Upper lobe of left lung (tissue), 6 donors: ENCODE data around the gene VGLL1. TPM values are rescaled to one million over a fixed set of nuclear protein-coding genes. Genes with fewer than 3 reads are reported as not detected.

ENCODE experiments used
- ATAC-seq, 2 donors: fragments of 200-7000 bp; cut with Tn5 transposase; one replicate each; pipeline ENCODE4 v1.9.1; 2022; ENCODE audit warnings: mild to moderate bottlenecking in 2 of 2, moderate library complexity in 2 of 2; ENCODE audit not compliant: low FRiP score in 2 of 2
- DNase-seq, 2 donors: peaks; one replicate each; pipeline ENCODE4 v3.0.0-alpha.2; 2019 to 2020
- H3K27ac ChIP-seq, 4 donors: fragments of 200-600 bp; sonication (generic); one replicate each; pipeline ENCODE4 v1.5.1; 2016 to 2019
- H3K27me3 ChIP-seq, 4 donors: fragments of 200-600 bp; sonication (generic); one replicate each; pipeline ENCODE4 v1.5.1; 2017 to 2019
- H3K36me3 ChIP-seq, 4 donors: fragments of 200-600 bp; sonication (generic); one replicate each; pipeline ENCODE4 v1.5.1; 2016 to 2019
- H3K4me1 ChIP-seq, 4 donors: fragments of 200-600 bp; sonication (generic); one replicate each; pipeline ENCODE4 v1.5.1; 2018 to 2019
- H3K4me3 ChIP-seq, 4 donors: fragments of 200-600 bp; sonication (generic); one replicate each; pipeline ENCODE4 v1.5.1; 2017 to 2019; ENCODE audit warnings: mild to moderate bottlenecking in 2 of 4, moderate library complexity in 1 of 4
- H3K9me3 ChIP-seq, 4 donors: fragments of 200-600 bp; sonication (generic); one replicate each; pipeline ENCODE4 v1.5.1; 2018 to 2019
- CTCF ChIP-seq, 6 experiments: fragments of 450-650 bp in 4 of 6; fragments of 200-600 bp in 2 of 6; sonication (generic) in 2 of 6; IDR thresholded peaks; one replicate each; pipeline ENCODE4 v1.5.1; 2016 to 2019; ENCODE audit warnings: antibody characterized with exemption in 6 of 6
- EP300 ChIP-seq, 4 donors: sonication (generic); formaldehyde crosslinking; IDR thresholded peaks; one replicate each; pipeline ENCODE4 v1.5.1; 2017; ENCODE audit warnings: antibody characterized with exemption in 4 of 4, control low read depth in 2 of 4
- POLR2A ChIP-seq, 4 donors: fragments of 450-650 bp; IDR thresholded peaks; one replicate each; pipeline ENCODE4 v1.5.1; 2016 to 2017; ENCODE audit warnings: antibody characterized with exemption in 4 of 4, mild to moderate bottlenecking in 2 of 4
- POLR2AphosphoS5 ChIP-seq, 2 donors: sonication (generic); formaldehyde crosslinking; IDR thresholded peaks; one replicate each; pipeline ENCODE4 v1.5.1; 2017; ENCODE audit warnings: antibody characterized with exemption in 2 of 2
- WGBS, 2 donors: methylation state at CpG; one replicate each; pipeline ENCODE4 v1.1.5; 2017 to 2018; 5-methylcytosine and 5-hydroxymethylcytosine counted together
- total RNA-seq, 6 donors: library from RNA; depleted of rRNA in 4 of 6; stranded (reverse); fragments of >200 nt in 4 of 6; gene quantifications; one replicate each; pipeline versions ENCODE4 v1.1.0 to v1.2.1, GENCODE V29; 2016 to 2021
- donor health status: DM: no; HTN: no; CAD: no; lungs with moderate emphysema.
- donor health status: DM: no; HTN: yes; CAD: no; lungs with severe emphysema.

The VGLL1 gene
- total RNA-seq, 6 donors from 2014 or later: 1.1 to 8.5 (median 1.9) TPM; not detected in 2

- Histone ChIP-seq H3K27ac (no peak overlapping the region), H3K36me3 (no peaks in the 10 kb centered on the region), H3K4me3 (no peak overlapping the region), H3K4me1 (no peaks in the 10 kb centered on the region), H3K27me3 (no peaks in the 10 kb centered on the region), H3K9me3 (no peaks in the 10 kb centered on the region)
- TF ChIP-seq POLR2AphosphoS5 (IDR thresholded peaks at IDR 0.05) (no peak), POLR2A (IDR thresholded peaks at IDR 0.05) (no peak), CTCF (IDR thresholded peaks at IDR 0.05) (no peak), EP300 (IDR thresholded peaks at IDR 0.05) (no peak)
- ATAC-seq: no peak
- no peak for DNase-seq
These were observed 8.2 kb upstream of the VGLL1 start for GRCh38 chrX:136523770-136524169.

DNA sequence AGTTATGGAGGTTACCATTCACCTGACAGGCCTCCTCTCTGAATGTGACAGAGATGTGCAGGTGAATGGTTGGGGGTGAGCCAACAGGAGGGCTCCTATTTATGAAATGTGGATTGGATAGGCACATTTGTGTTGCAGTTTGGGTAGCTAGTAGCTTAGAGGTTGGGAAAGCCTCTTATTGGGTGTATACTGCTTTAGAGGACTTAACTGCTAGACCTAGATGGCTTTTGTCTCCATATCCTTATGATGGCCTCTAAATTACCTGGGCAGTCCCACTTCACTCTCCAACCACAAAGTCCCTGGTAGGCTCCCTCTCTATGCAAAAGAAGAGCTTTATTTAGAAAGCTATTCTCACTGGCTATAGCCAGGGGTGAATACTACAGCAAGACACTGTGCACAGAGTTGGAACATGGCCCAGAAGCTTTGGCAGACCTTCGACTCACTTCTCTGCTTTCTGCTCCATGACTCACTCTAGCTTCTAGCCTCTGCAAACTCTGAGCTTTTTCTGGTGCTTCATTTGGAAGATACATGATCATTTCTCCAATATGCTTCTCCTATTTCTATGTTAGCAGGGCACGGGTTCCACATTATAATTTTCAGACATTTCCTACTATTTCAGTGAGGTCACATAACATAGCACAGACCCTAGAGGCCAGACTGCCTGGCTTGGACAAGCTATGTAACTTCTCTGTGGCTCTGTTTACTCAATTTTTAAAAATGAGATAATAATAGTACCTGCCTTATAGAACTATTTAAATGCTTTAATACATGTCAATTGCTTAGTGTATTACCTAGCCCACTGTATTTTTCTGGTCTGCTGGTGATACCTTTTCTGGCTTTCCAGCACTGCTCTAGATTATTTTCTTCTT lies 6.0 kb upstream of the VGLL1 start:
- TF ChIP-seq CTCF (IDR thresholded peaks at IDR 0.05) (no peak), POLR2AphosphoS5 (IDR thresholded peaks at IDR 0.05) (no peak), EP300 (IDR thresholded peaks at IDR 0.05) (no peak), POLR2A (IDR thresholded peaks at IDR 0.05) (no peak)
- WGBS, 2 donors: 42 to 53% methylated on average over 2 of the region's 2 CpGs
- H3K4me1 ChIP-seq: no peaks in the 10 kb centered on the region
- no peak overlapping the region for H3K4me3 ChIP-seq
- ATAC-seq (peak; percentile 43 to 79), DNase-seq (peak in 1 of 2 donors; percentile 36)
- H3K9me3 ChIP-seq: no peaks in the 10 kb centered on the region
- no peaks in the 10 kb centered on the region for H3K36me3 ChIP-seq
- H3K27me3 ChIP-seq: no peaks in the 10 kb centered on the region
- no peak overlapping the region for H3K27ac ChIP-seq

DNA sequence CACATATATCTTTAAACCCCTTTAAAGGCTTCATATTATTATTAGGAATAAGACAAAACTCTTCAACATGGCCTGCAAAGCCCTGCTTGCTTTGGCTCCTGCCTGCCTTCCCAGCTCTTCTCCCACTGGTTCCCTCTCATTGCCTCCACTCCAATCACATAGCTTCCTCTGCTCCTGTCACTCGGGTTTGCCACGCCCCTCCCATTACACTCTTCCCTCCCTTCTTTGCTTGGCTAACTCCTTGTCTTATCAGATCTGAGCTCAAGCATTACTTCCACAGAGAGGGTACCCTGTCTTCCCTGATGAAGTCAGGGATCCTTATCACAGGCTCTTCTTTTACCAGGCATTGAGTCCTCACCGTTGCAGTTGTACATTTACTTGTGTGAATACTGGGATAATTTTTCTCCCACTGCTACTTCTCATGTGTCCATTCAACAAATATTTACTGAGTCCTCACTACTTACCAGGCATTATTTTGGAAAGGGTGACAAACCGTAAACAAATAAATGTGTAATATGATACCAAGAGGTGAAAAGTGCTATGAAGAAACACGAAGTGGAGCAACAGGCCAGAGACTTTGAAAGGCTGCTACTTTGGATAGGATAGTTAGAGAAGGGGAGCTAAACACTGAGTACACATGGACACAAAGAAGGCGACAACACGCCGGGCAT lies 3.2 kb upstream of the VGLL1 start:
- Histone ChIP-seq H3K27ac (no peak overlapping the region), H3K4me3 (no peak overlapping the region), H3K27me3 (no peaks in the 10 kb centered on the region), H3K9me3 (no peaks in the 10 kb centered on the region), H3K36me3 (no peaks in the 10 kb centered on the region), H3K4me1 (no peaks in the 10 kb centered on the region)
- WGBS, 2 donors: 69 to 70% methylated on average over 8 of the region's 8 CpGs
- TF ChIP-seq EP300 (IDR thresholded peaks at IDR 0.05) (no peak), POLR2A (IDR thresholded peaks at IDR 0.05) (no peak), POLR2AphosphoS5 (IDR thresholded peaks at IDR 0.05) (no peak), CTCF (IDR thresholded peaks at IDR 0.05) (no peak)
- DNase-seq: no peak
- no peak for ATAC-seq

DNA sequence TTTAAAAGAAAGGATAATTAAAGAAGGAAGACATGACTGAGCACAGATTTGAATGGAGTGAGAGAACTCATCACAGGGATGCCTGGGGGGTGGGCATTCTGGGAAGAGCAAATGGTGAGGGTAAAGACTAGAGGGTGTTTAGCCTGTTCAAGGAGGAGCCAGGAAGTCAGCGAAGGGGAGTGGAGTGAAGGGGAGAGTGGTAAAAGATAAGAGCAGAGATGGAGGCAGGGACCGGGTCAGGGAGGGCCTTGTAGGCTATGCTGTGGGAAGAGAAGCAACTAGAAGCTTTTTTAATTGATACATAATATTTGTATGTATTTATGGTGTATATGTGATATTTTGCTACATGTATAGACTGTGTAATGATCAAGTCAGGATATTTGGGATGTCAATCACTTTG lies 2.2 kb upstream of the VGLL1 start:
- WGBS, 2 donors: 47 to 49% methylated on average over 2 of the region's 2 CpGs
- ATAC-seq: no peak
- H3K9me3 ChIP-seq: no peaks in the 10 kb centered on the region
- no peak overlapping the region for H3K4me3 ChIP-seq
- TF ChIP-seq EP300 (IDR thresholded peaks at IDR 0.05): no peak
- TF ChIP-seq POLR2A (IDR thresholded peaks at IDR 0.05): no peak
- TF ChIP-seq POLR2AphosphoS5 (IDR thresholded peaks at IDR 0.05): no peak
- no peak for TF ChIP-seq CTCF (IDR thresholded peaks at IDR 0.05)
- DNase-seq: no peak
- H3K27ac ChIP-seq: no peak overlapping the region
- no peaks in the 10 kb centered on the region for H3K4me1 ChIP-seq
- no peaks in the 10 kb centered on the region for H3K36me3 ChIP-seq
- H3K27me3 ChIP-seq: no peaks in the 10 kb centered on the region
